HEK293 (cell line): ENCODE measurements around the gene CA6.

Experiments used
- KLF16 ChIP-seq: fragments of 450-650 bp; formaldehyde crosslinking; IDR thresholded peaks from 2 replicates; pipeline ENCODE4 v1.5.1; 2017; ENCODE audit warnings: missing biosample characterization, missing genetic modification characterization
- KLF8 ChIP-seq: fragments of 450-650 bp; formaldehyde crosslinking; IDR thresholded peaks from 2 replicates; pipeline ENCODE4 v1.5.1; 2016; ENCODE audit warnings: missing biosample characterization, missing genetic modification characterization
- MYNN ChIP-seq: fragments of 450-650 bp; formaldehyde crosslinking; IDR thresholded peaks from 2 replicates; pipeline ENCODE4 v1.5.1; 2016; ENCODE audit warnings: missing biosample characterization, missing genetic modification characterization, borderline replicate concordance
- ZBTB49 ChIP-seq: fragments of 450-650 bp; formaldehyde crosslinking; IDR thresholded peaks from 2 replicates; pipeline ENCODE4 v1.5.1; 2016; ENCODE audit warnings: missing biosample characterization, missing genetic modification characterization, low read depth
- ZNF146 ChIP-seq: fragments of 450-650 bp; formaldehyde crosslinking; IDR thresholded peaks from 2 replicates; pipeline ENCODE4 v1.5.1; 2016; ENCODE audit warnings: missing biosample characterization, missing genetic modification characterization
- ZNF24 ChIP-seq: fragments of 450-650 bp; formaldehyde crosslinking; IDR thresholded peaks from 2 replicates; pipeline ENCODE4 v1.5.1; 2016; ENCODE audit warnings: missing biosample characterization, missing genetic modification characterization
- TF ChIP-seq, protein P1 (sequence below): fragments of 450-650 bp; formaldehyde crosslinking; IDR thresholded peaks from 2 replicates; pipeline ENCODE4 v1.5.1; 2016; ENCODE audit warnings: missing biosample characterization, missing genetic modification characterization
- TF ChIP-seq, protein P2 (sequence below): fragments of 450-650 bp; formaldehyde crosslinking; IDR thresholded peaks from 2 replicates; pipeline ENCODE4 v1.5.1; 2016; ENCODE audit warnings: missing biosample characterization, missing genetic modification characterization

GRCh38 chr1:8970870-8971337, 25.2 kb downstream of the CA6 start:
- TF ChIP-seq ZNF24 (tag by site-specific recombination) (no peak), ZBTB49 (tag by site-specific recombination) (no peak), KLF8 (tag by site-specific recombination) (no peak), ZNF146 (tag by site-specific recombination) (no peak), KLF16 (no peak), MYNN (tag by site-specific recombination) (no peak)
- TF ChIP-seq, protein P1, sequence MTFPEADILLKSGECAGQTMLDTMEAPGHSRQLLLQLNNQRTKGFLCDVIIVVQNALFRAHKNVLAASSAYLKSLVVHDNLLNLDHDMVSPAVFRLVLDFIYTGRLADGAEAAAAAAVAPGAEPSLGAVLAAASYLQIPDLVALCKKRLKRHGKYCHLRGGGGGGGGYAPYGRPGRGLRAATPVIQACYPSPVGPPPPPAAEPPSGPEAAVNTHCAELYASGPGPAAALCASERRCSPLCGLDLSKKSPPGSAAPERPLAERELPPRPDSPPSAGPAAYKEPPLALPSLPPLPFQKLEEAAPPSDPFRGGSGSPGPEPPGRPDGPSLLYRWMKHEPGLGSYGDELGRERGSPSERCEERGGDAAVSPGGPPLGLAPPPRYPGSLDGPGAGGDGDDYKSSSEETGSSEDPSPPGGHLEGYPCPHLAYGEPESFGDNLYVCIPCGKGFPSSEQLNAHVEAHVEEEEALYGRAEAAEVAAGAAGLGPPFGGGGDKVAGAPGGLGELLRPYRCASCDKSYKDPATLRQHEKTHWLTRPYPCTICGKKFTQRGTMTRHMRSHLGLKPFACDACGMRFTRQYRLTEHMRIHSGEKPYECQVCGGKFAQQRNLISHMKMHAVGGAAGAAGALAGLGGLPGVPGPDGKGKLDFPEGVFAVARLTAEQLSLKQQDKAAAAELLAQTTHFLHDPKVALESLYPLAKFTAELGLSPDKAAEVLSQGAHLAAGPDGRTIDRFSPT, result no peak
- TF ChIP-seq, protein P2, sequence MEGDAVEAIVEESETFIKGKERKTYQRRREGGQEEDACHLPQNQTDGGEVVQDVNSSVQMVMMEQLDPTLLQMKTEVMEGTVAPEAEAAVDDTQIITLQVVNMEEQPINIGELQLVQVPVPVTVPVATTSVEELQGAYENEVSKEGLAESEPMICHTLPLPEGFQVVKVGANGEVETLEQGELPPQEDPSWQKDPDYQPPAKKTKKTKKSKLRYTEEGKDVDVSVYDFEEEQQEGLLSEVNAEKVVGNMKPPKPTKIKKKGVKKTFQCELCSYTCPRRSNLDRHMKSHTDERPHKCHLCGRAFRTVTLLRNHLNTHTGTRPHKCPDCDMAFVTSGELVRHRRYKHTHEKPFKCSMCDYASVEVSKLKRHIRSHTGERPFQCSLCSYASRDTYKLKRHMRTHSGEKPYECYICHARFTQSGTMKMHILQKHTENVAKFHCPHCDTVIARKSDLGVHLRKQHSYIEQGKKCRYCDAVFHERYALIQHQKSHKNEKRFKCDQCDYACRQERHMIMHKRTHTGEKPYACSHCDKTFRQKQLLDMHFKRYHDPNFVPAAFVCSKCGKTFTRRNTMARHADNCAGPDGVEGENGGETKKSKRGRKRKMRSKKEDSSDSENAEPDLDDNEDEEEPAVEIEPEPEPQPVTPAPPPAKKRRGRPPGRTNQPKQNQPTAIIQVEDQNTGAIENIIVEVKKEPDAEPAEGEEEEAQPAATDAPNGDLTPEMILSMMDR, result no peak
